Fibroblast of lung (primary cell): ENCODE results near the gene SLC4A8. TPM values are rescaled to one million over a fixed set of nuclear protein-coding genes. Genes with fewer than 3 reads are reported as not detected.

Experiments used
- DNase-seq, 2 donors: peaks; one replicate each; pipeline versions ENCODE4 v3.0.0 to v3.0.0-alpha.2; 2010; ENCODE audit warnings: low read depth in 2 of 2
- H2AFZ ChIP-seq: 2 replicates; pipeline ENCODE4 v1.5.1; 2012; ENCODE audit warnings: low read length, control low read depth, inconsistent platforms
- H3K27ac ChIP-seq: 2 replicates; pipeline ENCODE4 v1.5.1; 2011; ENCODE audit warnings: low read length, control low read depth; ENCODE audit not compliant: insufficient read depth
- H3K27me3 ChIP-seq: 2 replicates; pipeline ENCODE4 v1.5.1; 2011; ENCODE audit warnings: mild to moderate bottlenecking, low read length; ENCODE audit not compliant: control insufficient read depth, insufficient read depth
- H3K36me3 ChIP-seq: 2 replicates; pipeline ENCODE4 v1.5.1; 2011; ENCODE audit warnings: low read length; ENCODE audit not compliant: control insufficient read depth, insufficient read depth
- H3K4me1 ChIP-seq: 2 replicates; pipeline ENCODE4 v1.5.1; 2011; ENCODE audit warnings: low read length; ENCODE audit not compliant: control insufficient read depth, insufficient read depth; ENCODE audit errors: extremely low read depth
- H3K4me2 ChIP-seq: 2 replicates; pipeline ENCODE4 v1.5.1; 2011; ENCODE audit warnings: low read length, control low read depth; ENCODE audit not compliant: insufficient read depth; ENCODE audit errors: extremely low read depth
- H3K4me3 ChIP-seq, 4 experiments: fragments of 200-600 bp in 1 of 4; sonication (generic) in 1 of 4; replicated peaks in 1 of 4; 2 replicates each; pipeline ENCODE4 v1.5.1; 2011 to 2016; ENCODE audit warnings: low read length in 4 of 4, low read depth in 3 of 4, mild to moderate bottlenecking in 3 of 4, control low read depth in 2 of 4, inconsistent platforms in 1 of 4, mixed read lengths in 1 of 4; ENCODE audit not compliant: insufficient read depth in 1 of 4; ENCODE audit errors: control extremely low read depth in 1 of 4
- H3K79me2 ChIP-seq: 2 replicates; pipeline ENCODE4 v1.5.1; 2012; ENCODE audit warnings: mild to moderate bottlenecking, low read length, inconsistent platforms; ENCODE audit not compliant: control insufficient read depth, insufficient read depth
- H3K9ac ChIP-seq: 2 replicates; pipeline ENCODE4 v1.5.1; 2011; ENCODE audit warnings: mild to moderate bottlenecking, low read length, control low read depth; ENCODE audit not compliant: insufficient read depth
- H3K9me3 ChIP-seq: 2 replicates; pipeline ENCODE4 v1.5.1; 2012; ENCODE audit warnings: low read depth, low read length; ENCODE audit not compliant: control insufficient read depth, insufficient read depth
- H4K20me1 ChIP-seq: 2 replicates; pipeline ENCODE4 v1.5.1; 2011; ENCODE audit warnings: low read length; ENCODE audit not compliant: control insufficient read depth, insufficient read depth; ENCODE audit errors: extremely low read depth
- CTCF ChIP-seq, 2 donors: IDR thresholded peaks in 1 of 2; conservative IDR thresholded peaks in 1 of 2; 1 replicate in 1 of 2; 2 replicates in 1 of 2; pipeline ENCODE4 v1.5.1; 2011 to 2012; ENCODE audit warnings: low read length in 2 of 2, control low read depth in 1 of 2, inconsistent platforms in 1 of 2, low read depth in 1 of 2, mild to moderate bottlenecking in 1 of 2
- EZH2 ChIP-seq: IDR thresholded peaks from 2 replicates; pipeline ENCODE4 v1.5.1; 2012; ENCODE audit warnings: low read length, control low read depth, mild to moderate bottlenecking; ENCODE audit errors: missing control alignments
- polyA plus RNA-seq, 2 donors: library from polyadenylated mRNA; depleted of rRNA in 1 of 2; stranded (reverse) in 1 of 2; unstranded in 1 of 2; fragments of >200 nt; gene quantifications; 2 replicates each; pipeline ENCODE4 v1.2.1, GENCODE V29; 2011 to 2012; ENCODE audit warnings: missing spikeins in 1 of 2
- total RNA-seq: library from RNA; depleted of rRNA; stranded (reverse); fragments of >200 nt; gene quantifications from 2 replicates; pipeline ENCODE4 v1.2.1, GENCODE V29; 2014

SLC4A8 gene
- total and polyA plus RNA-seq, 2 donors (not counting 1 experiment from before 2014, with no cell fraction given) = 4.9 to 7.3 TPM

GRCh38 chr12:51530208-51530607 lies 105.6 kb downstream of the SLC4A8 start:
- Histone ChIP-seq H3K4me2 (no peak overlapping the region), H3K27ac (no peak overlapping the region), H4K20me1 (no peaks in the 10 kb centered on the region), H3K79me2 (no peaks in the 10 kb centered on the region), H3K4me1 (peaks cover 5% of the 10 kb centered on the region), H3K27me3 (no peaks in the 10 kb centered on the region), H2AFZ (no peak overlapping the region), H3K9ac (no peak overlapping the region), H3K4me3 (no peak overlapping the region), H3K9me3 (no peaks in the 10 kb centered on the region), H3K36me3 (no peaks in the 10 kb centered on the region)
- no peak for DNase-seq
- TF ChIP-seq EZH2 = no peak
- no peak for TF ChIP-seq CTCF (conservative IDR thresholded peaks at IDR 0.05 in 1 of 2, IDR thresholded peaks at IDR 0.05 in 1 of 2; ENCODE audit: low read depth in 1 of 2, low read length in 2 of 2)

GRCh38 chr12:51531284-51531977 lies 106.8 kb downstream of the SLC4A8 start:
- Histone ChIP-seq H3K79me2 (no peaks in the 10 kb centered on the region), H2AFZ (no peak overlapping the region), H3K4me2 (no peak overlapping the region)

GRCh38 chr12:51531978-51532497 lies 107.4 kb downstream of the SLC4A8 start:
- Histone ChIP-seq H3K79me2 (no peaks in the 10 kb centered on the region), H3K27me3 (no peaks in the 10 kb centered on the region), H3K36me3 (no peaks in the 10 kb centered on the region), H4K20me1 (no peaks in the 10 kb centered on the region), H3K4me1 (peaks cover 5% of the 10 kb centered on the region), H3K27ac (no peak overlapping the region), H3K4me2 (peak overlapping the region; percentile 36), H3K9ac (no peak overlapping the region), H3K4me3 (no peak overlapping the region), H2AFZ (peak overlapping the region; percentile 44), H3K9me3 (no peaks in the 10 kb centered on the region)
- TF ChIP-seq CTCF (conservative IDR thresholded peaks at IDR 0.05 in 1 of 2, IDR thresholded peaks at IDR 0.05 in 1 of 2; ENCODE audit: low read depth in 1 of 2, low read length in 2 of 2) (peak; percentile 89 to 97), EZH2 (no peak)
- peak; percentile 64 to 76 for DNase-seq

More at GRCh38 chr12:51531284-51531977, 106.8 kb downstream of the SLC4A8 start:
- Histone ChIP-seq H3K9me3 (no peaks in the 10 kb centered on the region), H3K36me3 (no peaks in the 10 kb centered on the region), H3K4me1 (peaks cover 5% of the 10 kb centered on the region), H3K4me3 (no peak overlapping the region), H4K20me1 (no peaks in the 10 kb centered on the region), H3K9ac (no peak overlapping the region), H3K27ac (no peak overlapping the region), H3K27me3 (no peaks in the 10 kb centered on the region)
- TF ChIP-seq CTCF (conservative IDR thresholded peaks at IDR 0.05 in 1 of 2, IDR thresholded peaks at IDR 0.05 in 1 of 2; ENCODE audit: low read depth in 1 of 2, low read length in 2 of 2) (no peak), EZH2 (no peak)
- DNase-seq = no peak
